ENCODE measurements around the gene ZNF638. TPM values are rescaled to one million over a fixed set of nuclear protein-coding genes. Genes with fewer than 3 reads are reported as not detected.
"Not testable (repeated sequence)": the region's sequence is repeated elsewhere in the genome, so short reads cannot be mapped to it uniquely, and the experiment has no call there.

ZNF638 gene
- total RNA-seq, 8 experiments from 2014 or later = 110 to 227 (median 183) TPM

DNA sequence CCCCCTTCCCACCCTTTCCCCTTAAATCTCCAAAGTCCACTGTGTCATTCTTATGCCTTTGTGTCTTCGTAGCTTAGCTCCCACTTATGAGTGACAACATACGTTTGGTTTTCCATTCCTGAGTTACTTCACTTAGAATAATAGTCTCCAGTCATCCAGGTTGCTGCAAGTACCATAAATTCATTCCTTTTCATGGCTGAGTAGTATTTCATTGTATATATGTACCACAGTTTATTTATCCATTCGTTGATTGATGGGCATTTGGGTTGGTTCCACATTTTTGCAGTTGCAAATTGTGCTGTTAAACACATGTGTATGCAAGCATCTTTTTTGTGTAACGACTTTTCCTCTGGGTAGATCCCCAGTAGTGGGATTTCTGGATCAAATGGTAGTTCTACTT, 14.5 kb upstream of the ZNF638 start:
- 39 to 100% (median 74%) methylated on average over 1 to 4 of the region's 4 CpGs; no CpG with 5 or more reads in 1 of the 10 experiments for WGBS, 10 experiments
- no peaks in the 10 kb centered on the region for H3K4me1 ChIP-seq (replicated peaks in 1 of 2)
- in situ Hi-C loops (cut with MboI; ENCODE audit: low pct_unique_long_range_greater_than_20kb in 2 of 9, low sequenced_read_pairs in 9 of 9, unreplicated experiment in 9 of 9) = no loop called here
- no peak overlapping the region for H3K27ac ChIP-seq
- no peak for ATAC-seq (replicated peaks in 6 of 8)
- no peak overlapping the region for H3K4me3 ChIP-seq

GRCh38 chr2:71317900-71318299, 13.7 kb upstream of the ZNF638 start:
- H3K4me3 ChIP-seq; ATAC-seq (replicated peaks in 6 of 8); H3K4me1 ChIP-seq (replicated peaks in 1 of 2); in situ Hi-C loops (cut with MboI; ENCODE audit: low pct_unique_long_range_greater_than_20kb in 2 of 9, low sequenced_read_pairs in 9 of 9, unreplicated experiment in 9 of 9); H3K27ac ChIP-seq: not testable (repeated sequence)
- WGBS, 10 experiments = 44 to 100% (median 94%) methylated on average over 1 to 4 of the region's 4 CpGs

- Histone ChIP-seq H3K27ac (no peak overlapping the region), H3K4me3 (no peak overlapping the region), H3K4me1 (replicated peaks in 1 of 2) (no peaks in the 10 kb centered on the region)
- no peak for ATAC-seq (replicated peaks in 6 of 8)
- in situ Hi-C loops (cut with MboI; ENCODE audit: low pct_unique_long_range_greater_than_20kb in 2 of 9, low sequenced_read_pairs in 9 of 9, unreplicated experiment in 9 of 9) = no loop called here
- 40 to 100% (median 90%) methylated on average over 1 to 3 of the region's 6 CpGs; no CpG with 5 or more reads in 5 of the 10 experiments for WGBS, 10 experiments
Observed at GRCh38 chr2:71323386-71323785, 8.2 kb upstream of the ZNF638 start.

DNA sequence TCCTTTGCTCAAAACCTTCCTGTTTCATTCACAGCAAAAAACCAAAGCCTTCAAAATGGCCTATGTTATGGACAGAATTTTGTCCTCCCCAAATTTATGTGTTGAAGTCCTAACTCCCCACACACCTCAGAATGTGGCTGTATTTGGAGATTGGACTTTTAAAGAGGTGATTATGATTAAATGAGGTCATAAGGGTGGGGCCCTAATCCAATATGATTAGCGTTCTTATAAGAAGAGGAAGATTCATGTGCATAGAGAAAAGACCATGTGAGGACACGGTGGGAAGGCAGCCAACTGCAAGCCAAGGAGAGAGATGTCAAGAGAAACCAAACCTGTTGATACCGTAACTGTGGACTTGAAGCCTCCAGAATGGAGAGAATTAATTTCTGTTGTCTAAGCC, 4.6 kb upstream of the ZNF638 start:
- ATAC-seq (replicated peaks in 6 of 8) = no peak
- no peak overlapping the region for H3K4me3 ChIP-seq
- no peaks in the 10 kb centered on the region for H3K4me1 ChIP-seq (replicated peaks in 1 of 2)
- in situ Hi-C loops (cut with MboI; ENCODE audit: low pct_unique_long_range_greater_than_20kb in 2 of 9, low sequenced_read_pairs in 9 of 9, unreplicated experiment in 9 of 9) = no loop called here
- H3K27ac ChIP-seq = no peak overlapping the region
- 20 to 100% (median 82%) methylated on average over 1 to 3 of the region's 3 CpGs; no CpG with 5 or more reads in 2 of the 10 experiments for WGBS, 10 experiments

- Histone ChIP-seq H3K4me1 (replicated peaks in 1 of 2) (no peaks in the 10 kb centered on the region), H3K27ac (no peak overlapping the region), H3K4me3 (no peak overlapping the region)
- in situ Hi-C loops (cut with MboI; ENCODE audit: low pct_unique_long_range_greater_than_20kb in 2 of 9, low sequenced_read_pairs in 9 of 9, unreplicated experiment in 9 of 9) = no loop called here
- no peak for ATAC-seq (replicated peaks in 6 of 8)
- WGBS, 10 experiments = 42 to 100% (median 60%) methylated on average over 1 to 4 of the region's 4 CpGs; no CpG with 5 or more reads in 3 of the 10 experiments
Observed at GRCh38 chr2:71327916-71328315, 3.7 kb upstream of the ZNF638 start.

DNA sequence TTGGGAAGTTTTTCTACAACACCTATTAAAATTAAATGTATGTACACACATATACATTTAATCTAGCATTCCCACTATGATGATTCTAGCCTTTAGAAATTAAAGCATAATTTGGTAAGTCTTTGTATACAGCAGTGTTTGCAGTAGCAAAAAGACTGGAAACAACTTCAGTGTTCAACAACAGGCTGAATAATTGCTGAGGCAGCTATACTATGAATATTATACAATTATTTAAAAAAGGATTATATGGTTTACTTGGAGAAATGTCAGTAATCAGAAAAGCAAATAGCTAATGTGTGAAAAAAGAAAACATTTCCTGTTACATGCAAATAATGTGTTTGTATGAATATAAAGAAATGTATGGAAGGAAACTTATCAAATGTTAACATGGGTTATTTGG, 1.4 kb upstream of the ZNF638 start:
- no peak for ATAC-seq (replicated peaks in 6 of 8)
- in situ Hi-C loops (cut with MboI; ENCODE audit: low pct_unique_long_range_greater_than_20kb in 2 of 9, low sequenced_read_pairs in 9 of 9, unreplicated experiment in 9 of 9) = no loop called here
- Histone ChIP-seq H3K4me1 (replicated peaks in 1 of 2) (peaks cover 0 to 10% of the 10 kb centered on the region in 2 donors), H3K4me3 (no peak overlapping the region), H3K27ac (no peak overlapping the region)

GRCh38 chr2:71330585-71331330, 824 bp upstream of the ZNF638 start:
- in situ Hi-C loops (cut with MboI; ENCODE audit: low pct_unique_long_range_greater_than_20kb in 2 of 9, low sequenced_read_pairs in 9 of 9, unreplicated experiment in 9 of 9) = no loop called here
- Histone ChIP-seq H3K4me1 (replicated peaks in 1 of 2) (peaks cover 0 to 14% of the 10 kb centered on the region in 2 donors), H3K4me3 (peak overlapping the region; percentile 65 to 95 (median 88)), H3K27ac (no peak overlapping the region)
- 21 to 82% (median 49%) methylated on average over 4 to 12 of the region's 14 CpGs for WGBS, 10 experiments
- no peak for ATAC-seq (replicated peaks in 6 of 8)

- in situ Hi-C loops (cut with MboI; ENCODE audit: low pct_unique_long_range_greater_than_20kb in 2 of 9, low sequenced_read_pairs in 9 of 9, unreplicated experiment in 9 of 9); ATAC-seq (replicated peaks in 6 of 8); H3K27ac ChIP-seq: not testable (repeated sequence)
- 0 to 31% (median 9%) methylated on average over 1 to 8 of the region's 9 CpGs; no CpG with 5 or more reads in 2 of the 10 experiments for WGBS, 10 experiments
- H3K4me3 ChIP-seq = peak overlapping the region; percentile 65 to 95 (median 88)
- peaks cover 0 to 14% of the 10 kb centered on the region in 2 donors for H3K4me1 ChIP-seq (replicated peaks in 1 of 2)
Observed at GRCh38 chr2:71331331-71331580, 326 bp upstream of the ZNF638 start.

- H3K4me3 ChIP-seq = peak overlapping the region; percentile 65 to 95 (median 88)
- 0 to 7% (median 0%) methylated on average over 1 to 4 of the region's 6 CpGs; no CpG with 5 or more reads in 1 of the 10 experiments for WGBS, 10 experiments
- peaks cover 0 to 14% of the 10 kb centered on the region in 2 donors for H3K4me1 ChIP-seq (replicated peaks in 1 of 2)
- in situ Hi-C loops (cut with MboI; ENCODE audit: low pct_unique_long_range_greater_than_20kb in 2 of 9, low sequenced_read_pairs in 9 of 9, unreplicated experiment in 9 of 9) = no loop called here
- no peak for ATAC-seq (replicated peaks in 6 of 8)
- H3K27ac ChIP-seq = peak overlapping the region; percentile 95 to 98
Observed at GRCh38 chr2:71332435-71332796, 834 bp downstream of the ZNF638 start.

- in situ Hi-C loops (cut with MboI; ENCODE audit: low pct_unique_long_range_greater_than_20kb in 2 of 9, low sequenced_read_pairs in 9 of 9, unreplicated experiment in 9 of 9) = no loop called here
- ATAC-seq (replicated peaks in 6 of 8) = no peak
- H3K27ac ChIP-seq = no peak overlapping the region
- WGBS, 10 experiments = 0 to 82% (median 65%) methylated on average over 1 to 3 of the region's 3 CpGs
- H3K4me3 ChIP-seq = peak overlapping the region; percentile 65 to 95 (median 88)
- peaks cover 0 to 25% of the 10 kb centered on the region in 2 donors for H3K4me1 ChIP-seq (replicated peaks in 1 of 2)
Observed at GRCh38 chr2:71333619-71334018, 2.0 kb downstream of the ZNF638 start.

DNA sequence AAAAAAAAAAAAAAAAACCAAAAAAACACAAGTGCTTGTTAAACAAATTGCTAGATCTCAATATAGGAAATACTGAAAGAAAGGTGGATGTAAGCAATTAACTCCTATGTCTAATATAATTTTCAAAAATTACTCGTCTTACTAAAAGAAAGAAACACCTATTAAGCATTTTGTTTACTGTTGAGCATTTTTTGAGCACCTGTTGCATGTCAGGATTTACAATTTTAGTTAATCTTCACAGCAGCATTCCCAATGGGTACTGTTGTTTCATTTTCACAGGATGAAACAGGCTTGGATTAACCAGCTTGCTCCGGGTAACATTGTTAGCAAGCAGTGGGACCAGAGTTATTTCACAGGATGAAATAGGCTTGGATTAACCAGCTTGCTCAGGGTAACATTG, 4.8 kb downstream of the ZNF638 start:
- H3K27ac ChIP-seq = no peak overlapping the region
- 6 to 94% (median 74%) methylated on average over 1 to 2 of the region's 2 CpGs for WGBS, 10 experiments
- peaks cover 0 to 29% of the 10 kb centered on the region in 2 donors for H3K4me1 ChIP-seq (replicated peaks in 1 of 2)
- in situ Hi-C loops (cut with MboI; ENCODE audit: low pct_unique_long_range_greater_than_20kb in 2 of 9, low sequenced_read_pairs in 9 of 9, unreplicated experiment in 9 of 9) = no loop called here
- H3K4me3 ChIP-seq = no peak overlapping the region
- ATAC-seq (replicated peaks in 6 of 8) = no peak

- no peak overlapping the region for H3K27ac ChIP-seq
- H3K4me3 ChIP-seq = no peak overlapping the region
- in situ Hi-C loops (cut with MboI; ENCODE audit: low pct_unique_long_range_greater_than_20kb in 2 of 9, low sequenced_read_pairs in 9 of 9, unreplicated experiment in 9 of 9) = no loop called here
- ATAC-seq (replicated peaks in 6 of 8) = peak in 2 of 8 experiments; percentile 14 to 20
- H3K4me1 ChIP-seq (replicated peaks in 1 of 2) = peaks cover 0 to 29% of the 10 kb centered on the region in 2 donors
Observed at GRCh38 chr2:71336802-71337201, 5.2 kb downstream of the ZNF638 start.

GRCh38 chr2:71337776-71338175, 6.2 kb downstream of the ZNF638 start:
- H3K27ac ChIP-seq = no peak overlapping the region
- H3K4me1 ChIP-seq (replicated peaks in 1 of 2) = peaks cover 0 to 29% of the 10 kb centered on the region in 2 donors
- no peak for ATAC-seq (replicated peaks in 6 of 8)
- in situ Hi-C loops (cut with MboI; ENCODE audit: low pct_unique_long_range_greater_than_20kb in 2 of 9, low sequenced_read_pairs in 9 of 9, unreplicated experiment in 9 of 9) = no loop called here
- WGBS, 10 experiments = 13 to 100% (median 68%) methylated on average over 1 to 2 of the region's 2 CpGs
- no peak overlapping the region for H3K4me3 ChIP-seq

DNA sequence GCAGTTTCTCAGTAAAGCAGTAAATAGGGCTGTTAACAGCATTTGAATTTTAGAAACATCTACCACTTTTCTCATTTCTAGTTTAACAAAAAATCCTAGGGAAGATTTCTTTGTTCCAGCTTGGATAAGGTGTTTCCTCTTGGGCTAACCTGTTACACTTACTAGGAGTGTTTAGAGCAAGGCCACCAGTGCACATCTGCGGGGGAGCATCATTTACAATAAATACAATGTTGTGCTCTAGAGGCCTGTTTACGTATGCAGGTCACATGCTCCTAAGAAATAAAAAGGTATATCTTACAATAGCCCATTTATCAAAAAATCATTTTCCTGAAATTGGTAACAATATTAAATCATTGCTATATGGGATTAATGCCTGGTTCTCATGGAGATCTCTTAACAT, 8.1 kb downstream of the ZNF638 start:
- Histone ChIP-seq H3K4me3 (no peak overlapping the region), H3K27ac (no peak overlapping the region), H3K4me1 (replicated peaks in 1 of 2) (peaks cover 0 to 19% of the 10 kb centered on the region in 2 donors)
- WGBS, 10 experiments = 50 to 100% (median 100%) methylated on average over 1 to 2 of the region's 2 CpGs; no CpG with 5 or more reads in 5 of the 10 experiments
- in situ Hi-C loops (cut with MboI; ENCODE audit: low pct_unique_long_range_greater_than_20kb in 2 of 9, low sequenced_read_pairs in 9 of 9, unreplicated experiment in 9 of 9) = no loop called here
- no peak for ATAC-seq (replicated peaks in 6 of 8)
